Heart left ventricle (tissue), 16 donors: ENCODE measurements around the gene ZNF705A. TPM values are rescaled to one million over a fixed set of nuclear protein-coding genes. Genes with fewer than 3 reads are reported as not detected.
"Not testable (repeated sequence)": the region's sequence is repeated elsewhere in the genome, so short reads cannot be mapped to it uniquely, and the experiment has no call there.

Source experiments
- ATAC-seq, 4 donors: fragments of 200-7000 bp; cut with Tn5 transposase; one replicate each; pipeline ENCODE4 v1.9.1; 2020 to 2022; ENCODE audit warnings: moderate library complexity in 4 of 4, mild to moderate bottlenecking in 3 of 4, moderate number of reproducible peaks in 1 of 4
- DNase-seq, 5 donors: peaks; one replicate each; pipeline ENCODE4 v3.0.0-alpha.2; 2020
- H3K27ac ChIP-seq, 12 donors: fragments of 200-600 bp; sonication (generic) in 4 of 12; one replicate each; pipeline versions ENCODE4 v1.5.0 to v1.8.0; 2016 to 2022; ENCODE audit warnings: mild to moderate bottlenecking in 2 of 12
- H3K27me3 ChIP-seq, 9 donors: fragments of 200-600 bp; sonication (generic) in 2 of 9; one replicate each; pipeline versions ENCODE4 v1.5.1 to v1.8.0; 2016 to 2022; ENCODE audit warnings: mild to moderate bottlenecking in 3 of 9
- H3K36me3 ChIP-seq, 9 donors: fragments of 200-600 bp; sonication (generic) in 2 of 9; one replicate each; pipeline versions ENCODE4 v1.5.0 to v1.8.0; 2018 to 2022; ENCODE audit warnings: mild to moderate bottlenecking in 2 of 9
- H3K4me1 ChIP-seq, 12 donors: fragments of 200-600 bp; sonication (generic) in 4 of 12; one replicate each; pipeline versions ENCODE4 v1.5.0 to v1.8.0; 2016 to 2022; ENCODE audit warnings: mild to moderate bottlenecking in 3 of 12
- H3K4me3 ChIP-seq, 12 donors: fragments of 200-600 bp; sonication (generic) in 4 of 12; one replicate each; pipeline versions ENCODE4 v1.5.0 to v1.8.0; 2017 to 2022; ENCODE audit warnings: mild to moderate bottlenecking in 9 of 12, moderate library complexity in 4 of 12
- H3K9me3 ChIP-seq, 12 donors: fragments of 200-600 bp; sonication (generic) in 4 of 12; one replicate each; pipeline versions ENCODE4 v1.5.0 to v1.8.0; 2016 to 2022; ENCODE audit warnings: mild to moderate bottlenecking in 1 of 12
- CTCF ChIP-seq, 12 donors: fragments of 200-600 bp; sonication (generic) in 4 of 12; IDR thresholded peaks; one replicate each; pipeline versions ENCODE4 v1.5.0 to v1.8.0; 2018 to 2022; ENCODE audit warnings: antibody characterized with exemption in 12 of 12, mild to moderate bottlenecking in 5 of 12
- POLR2A ChIP-seq, 2 donors: fragments of 450-650 bp; IDR thresholded peaks; one replicate each; pipeline ENCODE4 v1.6.1; 2017; ENCODE audit warnings: antibody characterized with exemption in 2 of 2, mild to moderate bottlenecking in 2 of 2, moderate library complexity in 2 of 2
- WGBS, 4 donors: extraction: QIAGEN DNeasy Blood & Tissue Kit in 2 of 4; methylation state at CpG; one replicate each; pipeline versions ENCODE4 v1.1.5 to v1.1.7; 2013 to 2018; 5-methylcytosine and 5-hydroxymethylcytosine counted together
- intact Hi-C, 10 donors: fragments of 100-400 bp; cut with DNase I; formaldehyde crosslinking; loops; one replicate each; pipeline versions ENCODE4 v1.11.1 to v1.14.2; 2022
- long read RNA-seq, 3 donors: library from polyadenylated mRNA; unstranded; transcript quantifications; one replicate each; pipeline ENCODE4 v2.0.0, GENCODE V29; 2020 to 2021
- polyA plus RNA-seq, 2 donors: library from polyadenylated mRNA; stranded (reverse); fragments of 200-250 nt; gene quantifications; one replicate each; pipeline ENCODE4 v1.2.3, GENCODE V29; 2013
- total RNA-seq, 9 donors: library from RNA; depleted of rRNA in 2 of 9; stranded (reverse); fragments of >200 nt in 2 of 9; fragmentation: NEBNext Ultra II Directional in 3 of 9; extraction: Animal tissue kit (Norgen Biotek cat#: 25700) in 3 of 9; gene quantifications; one replicate each; pipeline versions ENCODE4 v1.1.0 to v1.2.4, GENCODE V29; 2016 to 2023
- donor health status: ischemic (EF 13 %, LVEDD 7.1; RV severe dilation, severe dysfunction).
- donor health status: healthy with polysubstance abuse.
- donor health status: DM: no; HTN: yes; CAD: no.
- donor health status: DM: no; HTN: no; CAD: no.
- donor health status: ischemic (EF 25% LVEDD 6.9; RV normal size, moderate dysfunction).
- donor health status: ischemic (EF 25% LVEDD 5.7; RV mildly dilated, moderate dysfunction).
- donor health status: healthy.
- donor health status: DM: yes; HTN: yes; CAD: no.
- donor health status: ischemic (EF 35%, LVEDD 5.7; RV mildly dilated, moderate dysfunction).
- donor health status: nonischemic (EF 11% LVEDD 7.7; RV severe dilation, severe dysfunction).
- donor health status: DM: yes; HTN: yes; CAD: no.
- donor health status: PGD.
- donor health status: ischemic (EF 29% LVEDD 5.4; RV normal size, mild dysfunction).
- donor health status: nonischemic (EF 23%, LVEDD 6.1; RV moderate dilation, normal function).

Gene ZNF705A
- total RNA-seq (under 1 TPM in 1 of 9 donors, not detected in 8; 0.23 TPM), polyA plus RNA-seq (not detected)
- long read RNA-seq, donor 1: 0 reads
- long read RNA-seq, donor 2: 0 reads
- long read RNA-seq, donor 3: 0 reads

- Histone ChIP-seq H3K27ac (peak within 1 kb of the TSS in 1 of 12 donors; percentile 84), H3K36me3 (no peaks in the 10 kb centered on the region), H3K27me3 (peaks cover 0 to 6% (median 0%) of the 10 kb centered on the region in 9 donors), H3K4me3 (no peak within 1 kb of the TSS), H3K4me1 (peaks cover 0 to 7% (median 0%) of the 10 kb centered on the region in 12 donors), H3K9me3 (no peaks in the 10 kb centered on the region)
- intact Hi-C loops: no loop called here
- DNase-seq (no peak), ATAC-seq (no peak)
- 53 to 70% (median 64%) methylated on average over 3 of the region's 3 CpGs for WGBS, 4 donors
- TF ChIP-seq CTCF (IDR thresholded peaks at IDR 0.05) (no peak), POLR2A (IDR thresholded peaks at IDR 0.05) (no peak)
These were observed at the start of gene ZNF705A for GRCh38 chr12:8156845-8157244. ZNF705A (plus strand) TSS chr12:8157015; CDS start chr12:8172626, 15,611 bp downstream.

GRCh38 chr12:8108808-8109398 lies 47.9 kb upstream of the ZNF705A start:
- H3K27me3 ChIP-seq: no peaks in the 10 kb centered on the region
- DNase-seq (peak; percentile 52 to 75 (median 69)), ATAC-seq (peak in 3 of 4 donors; percentile 63 to 69 (median 65))
- peaks cover 0 to 4% (median 0%) of the 10 kb centered on the region in 12 donors for H3K4me1 ChIP-seq
- H3K36me3 ChIP-seq: peaks cover 0 to 20% (median 8%) of the 10 kb centered on the region in 9 donors
- peak; percentile 93 to 99 (median 97) for TF ChIP-seq CTCF (IDR thresholded peaks at IDR 0.05)
- TF ChIP-seq POLR2A (IDR thresholded peaks at IDR 0.05): no peak
- H3K27ac ChIP-seq: no peak overlapping the region
- 0 to 2% (median 1%) methylated on average over 3 of the region's 3 CpGs for WGBS, 4 donors
- intact Hi-C loops: loop anchor here in 7 of 10 donors (2.0 to 10.0 kb wide), 6 partner anchors 72 to 286 kb away; no protein-coding TSS in a partner anchor
- peaks cover 0 to 17% (median 2%) of the 10 kb centered on the region in 12 donors for H3K9me3 ChIP-seq
- no peak overlapping the region for H3K4me3 ChIP-seq

GRCh38 chr12:8113117-8113516 lies 43.7 kb upstream of the ZNF705A start:
- not testable (repeated sequence) for H3K27me3 ChIP-seq, DNase-seq, H3K9me3 ChIP-seq, ATAC-seq, H3K4me1 ChIP-seq, H3K27ac ChIP-seq, H3K4me3 ChIP-seq, H3K36me3 ChIP-seq
- 94 to 98% (median 96%) methylated on average over 4 of the region's 4 CpGs for WGBS, 4 donors
- intact Hi-C loops: loop anchor here in 2 of 10 donors (10.0 kb wide), 2 partner anchors 72 to 122 kb away; no protein-coding TSS in a partner anchor

GRCh38 chr12:8120072-8120713 lies 36.6 kb upstream of the ZNF705A start:
- H3K9me3 ChIP-seq: no peaks in the 10 kb centered on the region
- 92 to 95% (median 94%) methylated on average over 4 of the region's 4 CpGs for WGBS, 4 donors
- peaks cover 0 to 11% (median 0%) of the 10 kb centered on the region in 12 donors for H3K4me1 ChIP-seq
- no peak overlapping the region for H3K27ac ChIP-seq
- TF ChIP-seq POLR2A (IDR thresholded peaks at IDR 0.05): no peak
- TF ChIP-seq CTCF (IDR thresholded peaks at IDR 0.05): no peak
- no peak for ATAC-seq
- intact Hi-C loops: no loop called here
- peaks cover 0 to 6% (median 0%) of the 10 kb centered on the region in 9 donors for H3K36me3 ChIP-seq
- no peak overlapping the region for H3K4me3 ChIP-seq
- no peak for DNase-seq
- no peaks in the 10 kb centered on the region for H3K27me3 ChIP-seq
